ENCODE measurements around the gene POLR3A. TPM values are rescaled to one million over a fixed set of nuclear protein-coding genes. Genes with fewer than 3 reads are reported as not detected.

Gene POLR3A
- polyA plus RNA-seq, 1 donor (not counting 4 experiments of a cell fraction or from before 2014, with no cell fraction given): 15.5 TPM

GRCh38 chr10:77959887-77960455 lies 69.3 kb downstream of the POLR3A start:
- DNase-seq (ENCODE audit: low read depth, low spot score): no peak
- peaks cover 2% of the 10 kb centered on the region for H3K4me1 ChIP-seq (ENCODE audit: control insufficient read depth, extremely low read depth, insufficient read depth, low read length)
- TF ChIP-seq EZH2 (IDR thresholded peaks at IDR 0.05; ENCODE audit: low read length) (no peak), CTCF (optimal IDR thresholded peaks at IDR 0.05 in 1 of 3, IDR thresholded peaks at IDR 0.05 in 1 of 3, conservative IDR thresholded peaks at IDR 0.05 in 1 of 3; ENCODE audit: extremely low read depth in 1 of 3, insufficient read depth in 2 of 3, low read length in 3 of 3) (no peak)
- dilution Hi-C loops (cut with MboI; ENCODE audit: extremely low pct_ligation_motif_present, low sequenced_read_pairs): no loop called here
- peaks cover 3% of the 10 kb centered on the region for H3K9me3 ChIP-seq (ENCODE audit: control insufficient read depth, low read depth, low read length)
- no peak overlapping the region for H2AFZ ChIP-seq (ENCODE audit: control insufficient read depth, low read length)
- no peaks in the 10 kb centered on the region for H3K9me1 ChIP-seq (ENCODE audit: control insufficient read depth, extremely low read depth, insufficient read depth, low read length)
- no peaks in the 10 kb centered on the region for H3K79me2 ChIP-seq (ENCODE audit: control insufficient read depth, insufficient read depth, low read length)
- H3K4me2 ChIP-seq (ENCODE audit: control insufficient read depth, extremely low read depth, insufficient read depth, low read depth, low read length): no peak overlapping the region
- H3K27me3 ChIP-seq (ENCODE audit: control insufficient read depth, extremely low read depth, insufficient read depth, low read length): no peaks in the 10 kb centered on the region
- H3K27ac ChIP-seq (ENCODE audit: control insufficient read depth, insufficient read depth, low read length): no peak overlapping the region
- H3K9ac ChIP-seq (ENCODE audit: control insufficient read depth, extremely low read depth, insufficient read depth, low read length): no peak overlapping the region
- H4K20me1 ChIP-seq (ENCODE audit: control insufficient read depth, extremely low read depth, insufficient read depth, low read length): no peaks in the 10 kb centered on the region
- no peak for FAIRE-seq
- H3K4me3 ChIP-seq (ENCODE audit: control insufficient read depth in 2 of 3, extremely low read depth in 1 of 3, insufficient read depth in 2 of 3, low read depth in 1 of 3, low read length in 3 of 3): no peak overlapping the region
- no peaks in the 10 kb centered on the region for H3K36me3 ChIP-seq (ENCODE audit: control insufficient read depth in 2 of 2, extremely low read depth in 1 of 2, insufficient read depth in 2 of 2, low read length in 2 of 2)

- Histone ChIP-seq H3K79me2 (ENCODE audit: control insufficient read depth, insufficient read depth, low read length) (no peaks in the 10 kb centered on the region), H3K36me3 (ENCODE audit: control insufficient read depth in 2 of 2, extremely low read depth in 1 of 2, insufficient read depth in 2 of 2, low read length in 2 of 2) (no peaks in the 10 kb centered on the region), H3K9me1 (ENCODE audit: control insufficient read depth, extremely low read depth, insufficient read depth, low read length) (no peaks in the 10 kb centered on the region), H3K27ac (ENCODE audit: control insufficient read depth, insufficient read depth, low read length) (no peak overlapping the region), H3K4me2 (ENCODE audit: control insufficient read depth, extremely low read depth, insufficient read depth, low read depth, low read length) (no peak overlapping the region), H2AFZ (ENCODE audit: control insufficient read depth, low read length) (no peak overlapping the region), H4K20me1 (ENCODE audit: control insufficient read depth, extremely low read depth, insufficient read depth, low read length) (no peaks in the 10 kb centered on the region), H3K9me3 (ENCODE audit: control insufficient read depth, low read depth, low read length) (peaks cover 3% of the 10 kb centered on the region), H3K27me3 (ENCODE audit: control insufficient read depth, extremely low read depth, insufficient read depth, low read length) (no peaks in the 10 kb centered on the region), H3K4me1 (ENCODE audit: control insufficient read depth, extremely low read depth, insufficient read depth, low read length) (peaks cover 2% of the 10 kb centered on the region), H3K4me3 (ENCODE audit: control insufficient read depth in 2 of 3, extremely low read depth in 1 of 3, insufficient read depth in 2 of 3, low read depth in 1 of 3, low read length in 3 of 3) (no peak overlapping the region), H3K9ac (ENCODE audit: control insufficient read depth, extremely low read depth, insufficient read depth, low read length) (no peak overlapping the region)
- TF ChIP-seq EZH2 (IDR thresholded peaks at IDR 0.05; ENCODE audit: low read length): no peak
- TF ChIP-seq CTCF (optimal IDR thresholded peaks at IDR 0.05 in 1 of 3, IDR thresholded peaks at IDR 0.05 in 1 of 3, conservative IDR thresholded peaks at IDR 0.05 in 1 of 3; ENCODE audit: extremely low read depth in 1 of 3, insufficient read depth in 2 of 3, low read length in 3 of 3): no peak
- dilution Hi-C loops (cut with MboI; ENCODE audit: extremely low pct_ligation_motif_present, low sequenced_read_pairs): no loop called here
- FAIRE-seq (no peak), DNase-seq (ENCODE audit: low read depth, low spot score) (no peak)
Observed at GRCh38 chr10:77959384-77959783, 69.9 kb downstream of the POLR3A start.

Data from keratinocyte (primary cell).